Endothelial cell (in vitro differentiated cells): ENCODE results near the gene KNDC1. TPM values are rescaled to one million over a fixed set of nuclear protein-coding genes. Genes with fewer than 3 reads are reported as not detected.

Source experiments
- DNase-seq: peaks from one replicate; pipeline ENCODE4 v3.0.0; 2021; ENCODE audit warnings: low spot score
- H3K27ac Mint-ChIP-seq: one replicate; pipeline ENCODE4 v1.8.0; 2021; ENCODE audit warnings: mixed read lengths, inconsistent platforms; ENCODE audit not compliant: unreplicated experiment
- H3K27me3 Mint-ChIP-seq: one replicate; pipeline ENCODE4 v1.8.0; 2021; ENCODE audit warnings: mild to moderate bottlenecking, moderate library complexity, mixed read lengths, inconsistent platforms; ENCODE audit not compliant: unreplicated experiment
- H3K36me3 Mint-ChIP-seq: one replicate; pipeline ENCODE4 v1.8.0; 2021; ENCODE audit warnings: mild to moderate bottlenecking, low read depth, mixed read lengths, inconsistent platforms; ENCODE audit not compliant: unreplicated experiment
- H3K4me1 Mint-ChIP-seq: one replicate; pipeline ENCODE4 v1.8.0; 2021; ENCODE audit warnings: mild to moderate bottlenecking, mixed read lengths, inconsistent platforms; ENCODE audit not compliant: unreplicated experiment
- H3K4me3 Mint-ChIP-seq: one replicate; pipeline ENCODE4 v1.8.0; 2021; ENCODE audit warnings: mild to moderate bottlenecking, mixed read lengths, inconsistent platforms; ENCODE audit not compliant: unreplicated experiment
- H3K9me3 Mint-ChIP-seq: one replicate; pipeline ENCODE4 v1.8.0; 2021; ENCODE audit warnings: mixed read lengths, inconsistent platforms; ENCODE audit not compliant: unreplicated experiment
- total RNA-seq: library from RNA; stranded (reverse); fragmentation: NEBNext Ultra II Directional; extraction: Animal tissue kit (Norgen Biotek cat#: 25700); gene quantifications from one replicate; pipeline ENCODE4 v1.2.1, GENCODE V29; 2021; ENCODE audit not compliant: unreplicated experiment
- TF ChIP-seq, protein P1 (sequence below): fragments of 200-600 bp; sonication (generic); IDR thresholded peaks from one replicate; pipeline ENCODE4 v1.5.0; 2021; ENCODE audit warnings: antibody characterized with exemption; ENCODE audit not compliant: unreplicated experiment

The KNDC1 gene
- total RNA-seq, 1 donor from 2014 or later = 1.3 TPM

DNA sequence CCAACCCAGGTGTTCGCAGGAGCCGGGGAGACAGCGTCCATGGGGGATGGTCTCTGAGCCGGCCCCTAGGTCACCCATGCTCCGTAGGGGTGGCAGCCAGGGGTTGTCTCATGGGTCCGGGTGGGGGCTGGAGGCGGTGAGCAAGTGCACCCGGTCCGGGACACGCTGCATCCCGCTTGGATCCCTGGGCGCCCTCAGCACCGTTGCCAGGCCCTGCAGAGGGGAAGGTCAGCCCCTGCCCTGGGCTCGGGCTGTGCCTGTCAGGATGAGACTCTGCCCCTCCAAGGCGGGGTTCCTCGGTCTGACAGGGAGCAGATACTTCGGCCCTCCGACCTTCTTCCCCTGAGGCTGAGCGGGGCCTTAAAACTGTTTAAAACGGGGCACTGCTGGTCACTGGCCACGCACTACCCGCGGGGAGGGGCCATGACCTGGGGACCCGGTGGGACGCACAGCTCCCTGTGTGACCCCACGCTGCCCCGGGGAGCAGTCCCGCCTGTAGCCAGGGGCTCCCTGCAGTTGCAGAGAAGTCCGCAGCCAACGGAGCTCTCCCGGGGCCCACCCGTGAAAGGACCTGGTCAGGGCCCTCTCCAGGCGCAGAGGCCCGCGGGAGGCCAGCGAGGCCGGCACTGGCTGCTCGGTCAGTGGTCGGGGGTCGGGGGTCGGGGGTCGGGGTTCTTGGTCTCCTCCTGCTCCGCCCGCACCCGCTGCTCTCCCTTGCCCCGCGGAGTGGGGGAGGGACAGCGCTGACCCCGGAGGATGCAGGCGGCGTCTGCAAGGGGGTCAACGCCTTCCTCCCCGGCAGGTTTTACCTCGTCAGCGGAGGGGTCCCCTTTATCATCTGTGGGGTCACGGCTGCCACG, 33.4 kb upstream of the KNDC1 start:
- no peak for DNase-seq
- TF ChIP-seq, protein P1, sequence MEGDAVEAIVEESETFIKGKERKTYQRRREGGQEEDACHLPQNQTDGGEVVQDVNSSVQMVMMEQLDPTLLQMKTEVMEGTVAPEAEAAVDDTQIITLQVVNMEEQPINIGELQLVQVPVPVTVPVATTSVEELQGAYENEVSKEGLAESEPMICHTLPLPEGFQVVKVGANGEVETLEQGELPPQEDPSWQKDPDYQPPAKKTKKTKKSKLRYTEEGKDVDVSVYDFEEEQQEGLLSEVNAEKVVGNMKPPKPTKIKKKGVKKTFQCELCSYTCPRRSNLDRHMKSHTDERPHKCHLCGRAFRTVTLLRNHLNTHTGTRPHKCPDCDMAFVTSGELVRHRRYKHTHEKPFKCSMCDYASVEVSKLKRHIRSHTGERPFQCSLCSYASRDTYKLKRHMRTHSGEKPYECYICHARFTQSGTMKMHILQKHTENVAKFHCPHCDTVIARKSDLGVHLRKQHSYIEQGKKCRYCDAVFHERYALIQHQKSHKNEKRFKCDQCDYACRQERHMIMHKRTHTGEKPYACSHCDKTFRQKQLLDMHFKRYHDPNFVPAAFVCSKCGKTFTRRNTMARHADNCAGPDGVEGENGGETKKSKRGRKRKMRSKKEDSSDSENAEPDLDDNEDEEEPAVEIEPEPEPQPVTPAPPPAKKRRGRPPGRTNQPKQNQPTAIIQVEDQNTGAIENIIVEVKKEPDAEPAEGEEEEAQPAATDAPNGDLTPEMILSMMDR = no peak
- no peaks in the 10 kb centered on the region for H3K4me1 Mint-ChIP-seq

DNA sequence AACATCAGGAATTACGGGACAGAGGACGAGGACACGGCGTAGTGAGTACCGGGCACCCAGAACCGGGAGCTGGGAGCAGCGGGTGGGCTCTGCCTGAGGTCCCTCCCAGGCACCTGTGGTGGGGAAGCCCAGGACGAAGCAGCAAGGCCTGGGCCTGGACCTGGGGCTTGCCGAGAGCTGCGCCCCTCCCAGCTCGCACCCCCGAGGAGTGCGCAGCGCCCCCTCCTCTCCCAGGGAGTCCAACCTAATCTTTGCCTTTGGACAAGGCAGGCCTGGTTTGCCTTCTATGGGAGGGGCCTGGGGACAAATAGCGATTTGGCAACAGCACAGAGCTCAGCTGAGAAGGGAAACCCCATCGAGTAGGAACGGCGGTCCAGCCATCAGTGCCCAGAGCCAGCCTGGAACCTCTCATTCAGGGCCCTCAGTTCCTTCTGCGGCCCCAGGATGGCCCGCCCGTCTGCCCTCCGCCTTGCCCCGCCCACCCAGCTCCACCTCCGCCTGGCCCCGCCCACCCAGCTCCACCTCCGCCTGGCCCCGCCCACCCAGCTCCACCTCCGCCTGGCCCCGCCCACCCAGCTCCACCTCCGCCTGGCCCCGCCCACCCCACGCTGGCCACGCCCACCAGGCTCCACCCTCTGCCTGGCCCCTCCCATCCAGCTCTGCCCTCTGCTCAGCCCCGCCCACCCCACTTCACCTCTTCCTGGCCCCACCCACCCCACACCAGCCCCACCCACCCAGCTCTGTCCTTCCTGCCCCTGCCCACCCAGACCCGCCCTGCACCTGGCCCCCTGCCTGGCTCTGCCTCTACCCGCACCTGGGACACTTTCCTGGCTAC, 32.5 kb upstream of the KNDC1 start:
- Mint-ChIP-seq H3K27me3 (peaks cover 6% of the 10 kb centered on the region), H3K4me1 (no peaks in the 10 kb centered on the region), H3K36me3 (peaks cover 3% of the 10 kb centered on the region), H3K27ac (no peak overlapping the region), H3K4me3 (no peak overlapping the region), H3K9me3 (no peaks in the 10 kb centered on the region)
- DNase-seq = peak; percentile 52
- TF ChIP-seq, protein P1 = no peak

More for the DNA sequence above, 33.4 kb upstream of the KNDC1 start:
- Mint-ChIP-seq H3K4me3 (no peak overlapping the region), H3K27ac (no peak overlapping the region), H3K27me3 (peaks cover 6% of the 10 kb centered on the region), H3K36me3 (peaks cover 3% of the 10 kb centered on the region), H3K9me3 (no peaks in the 10 kb centered on the region)

DNA sequence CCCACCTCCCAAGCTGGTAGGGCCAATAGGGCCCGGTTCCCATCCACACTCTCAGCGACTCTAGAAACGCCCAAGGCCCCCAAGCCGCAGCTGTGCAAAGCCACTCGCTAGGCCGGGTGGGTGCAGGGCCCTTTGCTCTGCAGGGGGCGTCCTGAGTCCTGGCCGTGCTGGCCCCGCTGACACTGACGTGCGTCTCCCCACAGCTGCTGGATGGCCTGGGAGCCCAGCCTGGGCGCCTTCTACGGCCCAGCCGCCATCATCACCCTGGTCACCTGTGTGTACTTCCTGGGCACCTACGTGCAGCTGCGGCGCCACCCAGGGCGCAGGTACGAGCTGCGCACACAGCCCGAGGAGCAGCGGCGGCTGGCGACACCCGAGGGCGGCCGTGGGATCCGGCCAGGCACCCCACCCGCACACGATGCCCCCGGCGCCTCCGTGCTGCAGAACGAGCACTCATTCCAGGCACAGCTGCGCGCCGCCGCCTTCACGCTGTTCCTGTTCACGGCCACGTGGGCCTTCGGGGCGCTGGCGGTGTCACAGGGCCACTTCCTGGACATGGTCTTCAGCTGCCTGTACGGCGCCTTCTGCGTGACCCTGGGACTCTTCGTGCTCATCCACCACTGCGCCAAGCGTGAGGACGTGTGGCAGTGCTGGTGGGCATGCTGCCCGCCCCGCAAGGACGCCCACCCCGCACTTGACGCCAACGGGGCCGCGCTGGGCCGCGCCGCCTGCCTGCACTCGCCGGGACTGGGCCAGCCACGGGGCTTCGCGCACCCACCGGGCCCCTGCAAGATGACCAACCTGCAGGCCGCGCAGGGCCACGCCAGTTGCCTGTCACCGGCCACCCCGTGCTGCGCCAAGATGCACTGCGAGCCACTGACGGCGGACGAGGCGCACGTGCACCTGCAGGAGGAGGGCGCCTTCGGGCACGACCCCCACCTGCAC, 31.6 kb upstream of the KNDC1 start:
- Mint-ChIP-seq H3K4me1 (no peaks in the 10 kb centered on the region), H3K27ac (no peak overlapping the region), H3K9me3 (no peaks in the 10 kb centered on the region), H3K27me3 (peaks cover 4% of the 10 kb centered on the region), H3K4me3 (no peak overlapping the region), H3K36me3 (peaks cover 3% of the 10 kb centered on the region)
- TF ChIP-seq, protein P1 = no peak
- no peak for DNase-seq

DNA sequence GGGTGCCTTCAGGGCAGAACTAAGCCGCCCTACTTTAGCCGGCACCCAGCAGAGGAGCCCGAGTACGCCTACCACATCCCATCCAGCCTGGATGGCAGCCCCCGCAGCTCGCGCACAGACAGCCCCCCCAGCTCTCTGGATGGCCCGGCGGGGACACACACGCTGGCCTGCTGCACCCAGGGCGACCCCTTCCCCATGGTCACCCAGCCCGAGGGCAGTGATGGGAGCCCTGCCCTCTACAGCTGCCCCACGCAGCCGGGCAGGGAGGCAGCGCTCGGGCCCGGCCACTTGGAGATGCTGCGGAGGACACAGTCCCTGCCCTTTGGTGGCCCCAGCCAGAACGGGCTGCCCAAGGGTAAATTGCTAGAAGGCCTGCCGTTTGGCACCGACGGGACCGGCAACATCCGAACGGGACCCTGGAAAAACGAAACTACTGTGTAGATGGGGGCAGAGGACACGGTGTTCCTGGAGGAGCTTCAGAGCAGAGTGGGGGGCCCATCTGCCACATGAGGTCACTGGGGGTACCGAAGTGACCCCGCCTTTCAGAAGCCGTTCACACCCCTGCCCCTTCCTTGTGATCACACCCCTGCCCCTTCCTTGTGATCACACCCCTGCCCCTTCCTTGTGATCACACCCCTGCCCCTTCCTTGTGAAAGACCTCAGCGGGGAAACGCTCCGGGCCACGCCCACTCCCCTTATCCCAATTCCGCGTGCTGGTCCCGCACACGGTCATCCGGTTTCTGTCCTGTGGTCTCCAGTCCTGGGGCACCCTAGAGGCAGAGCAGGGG, 30.8 kb upstream of the KNDC1 start:
- H3K9me3 Mint-ChIP-seq = no peaks in the 10 kb centered on the region
- no peak for DNase-seq
- no peak overlapping the region for H3K27ac Mint-ChIP-seq
- peaks cover 3% of the 10 kb centered on the region for H3K36me3 Mint-ChIP-seq
- H3K4me3 Mint-ChIP-seq = no peak overlapping the region
- H3K27me3 Mint-ChIP-seq = peaks cover 4% of the 10 kb centered on the region
- TF ChIP-seq, protein P1 = no peak
- no peaks in the 10 kb centered on the region for H3K4me1 Mint-ChIP-seq
